ENCODE results near the gene FUOM.

GRCh38 chr10:133405844-133406527, 48.2 kb upstream of the FUOM start:
- TF ChIP-seq CTCF (conservative IDR thresholded peaks at IDR 0.05; ENCODE audit: low read depth, low read length) = no peak
- TF ChIP-seq EZH2 (IDR thresholded peaks at IDR 0.05; ENCODE audit: low read length, unreplicated experiment) = no peak
